HEK293 (cell line): ENCODE results near the gene PEX14.

ENCODE experiments used
- CTCF ChIA-PET: fragments of 350-600 bp; formaldehyde crosslinking; extraction: SDS; loops from one replicate; lab custom pipeline; 2021; ENCODE audit warnings: antibody characterized with exemption; lab: Yijun Ruan, JAX
- POLR2A ChIA-PET: fragments of 300-600 bp; formaldehyde crosslinking; extraction: SDS; loops from one replicate; lab custom pipeline; 2020; ENCODE audit warnings: antibody characterized with exemption, inconsistent platforms; lab: Yijun Ruan, JAX
- H3K27ac ChIP-seq: fragments of 200-500 bp; sonication (Bioruptor generic); 2 replicates; pipeline ENCODE4 v1.5.1; 2014; ENCODE audit warnings: low read depth, low read length, control low read depth, inconsistent platforms; ENCODE audit errors: extremely low read depth
- H3K36me3 ChIP-seq, 2 experiments: fragments of 200-500 bp in 1 of 2; sonication (Bioruptor generic) in 1 of 2; 1 replicate in 1 of 2; 2 replicates in 1 of 2; pipeline ENCODE4 v1.5.1; 2014 to 2017; ENCODE audit warnings: inconsistent platforms in 2 of 2, low read length in 2 of 2; ENCODE audit not compliant: control insufficient read depth in 2 of 2, insufficient read depth in 1 of 2
- H3K4me1 ChIP-seq: fragments of 200-500 bp; sonication (Bioruptor generic); 2 replicates; pipeline ENCODE4 v1.5.1; 2014; ENCODE audit warnings: mild to moderate bottlenecking, low read length, inconsistent platforms; ENCODE audit not compliant: control insufficient read depth, insufficient read depth
- H3K4me3 ChIP-seq: 2 replicates; pipeline ENCODE4 v1.5.1; 2011; ENCODE audit warnings: low read depth, mild to moderate bottlenecking, control low read depth, low read length, moderate library complexity
- H3K9me3 ChIP-seq: fragments of 200-500 bp; sonication (Bioruptor generic); 2 replicates; pipeline ENCODE4 v1.5.1; 2014; ENCODE audit warnings: low read depth, low read length, inconsistent platforms; ENCODE audit not compliant: control insufficient read depth, insufficient read depth
- AEBP2 ChIP-seq: fragments of 450-650 bp; formaldehyde crosslinking; IDR thresholded peaks from 2 replicates; pipeline ENCODE4 v1.5.1; 2016; ENCODE audit warnings: missing biosample characterization, missing genetic modification characterization, borderline replicate concordance
- GLI2 ChIP-seq: fragments of 450-650 bp; formaldehyde crosslinking; IDR thresholded peaks from 2 replicates; pipeline ENCODE4; 2017; ENCODE audit warnings: missing biosample characterization, missing genetic modification characterization, low read depth, borderline replicate concordance
- HIC1 ChIP-seq: fragments of 450-650 bp; formaldehyde crosslinking; IDR thresholded peaks from 2 replicates; pipeline ENCODE4 v1.5.1; 2016; ENCODE audit warnings: missing biosample characterization, missing genetic modification characterization
- HOXD13 ChIP-seq: sonication (generic); formaldehyde crosslinking; IDR thresholded peaks from 2 replicates; pipeline ENCODE4 v1.8.0; 2022; ENCODE audit warnings: missing genetic modification reagents, borderline replicate concordance
- OVOL3 ChIP-seq: fragments of 450-650 bp; formaldehyde crosslinking; IDR thresholded peaks from 2 replicates; pipeline ENCODE4 v1.5.1; 2016; ENCODE audit warnings: missing biosample characterization, missing genetic modification characterization
- SCRT2 ChIP-seq: fragments of 450-650 bp; formaldehyde crosslinking; IDR thresholded peaks from 2 replicates; pipeline ENCODE4 v1.5.1; 2016; ENCODE audit warnings: missing biosample characterization, missing genetic modification characterization
- TCF7L2 ChIP-seq: IDR thresholded peaks from 2 replicates; pipeline ENCODE4 v1.6.1; 2011; ENCODE audit warnings: low read depth, mild to moderate bottlenecking, inconsistent platforms, low read length, moderate library complexity, borderline replicate concordance
- ZBTB11 ChIP-seq: fragments of 450-650 bp; formaldehyde crosslinking; conservative IDR thresholded peaks from 2 replicates; pipeline ENCODE4 v1.5.1; 2016; ENCODE audit warnings: low read depth, missing biosample characterization, missing genetic modification characterization
- ZBTB8A ChIP-seq: fragments of 450-650 bp; formaldehyde crosslinking; IDR thresholded peaks from 2 replicates; pipeline ENCODE4 v1.5.1; 2016; ENCODE audit warnings: missing biosample characterization, missing genetic modification characterization
- ZNF155 ChIP-seq: fragments of 450-650 bp; formaldehyde crosslinking; IDR thresholded peaks from 2 replicates; pipeline ENCODE4 v1.5.1; 2016; ENCODE audit warnings: missing biosample characterization, missing genetic modification characterization
- ZNF16 ChIP-seq: fragments of 450-650 bp; formaldehyde crosslinking; IDR thresholded peaks from 2 replicates; pipeline ENCODE4 v1.5.1; 2016; ENCODE audit warnings: low read depth, missing biosample characterization, missing genetic modification characterization
- ZNF174 ChIP-seq: fragments of 450-650 bp; formaldehyde crosslinking; IDR thresholded peaks from 2 replicates; pipeline ENCODE4 v1.5.0; 2017; ENCODE audit warnings: missing biosample characterization, mild to moderate bottlenecking, missing genetic modification characterization
- ZNF184 ChIP-seq: fragments of 450-650 bp; IDR thresholded peaks from 2 replicates; pipeline ENCODE4 v1.5.1; 2018; ENCODE audit warnings: missing biosample characterization, mild to moderate bottlenecking, missing genetic modification characterization
- ZNF341 ChIP-seq: fragments of 450-650 bp; formaldehyde crosslinking; IDR thresholded peaks from 2 replicates; pipeline ENCODE4; 2016; ENCODE audit warnings: low read depth, missing biosample characterization, missing genetic modification characterization
- ZNF37A ChIP-seq: fragments of 450-650 bp; IDR thresholded peaks from 2 replicates; pipeline ENCODE4 v1.5.1; 2018; ENCODE audit warnings: missing biosample characterization, missing genetic modification characterization
- ZNF449 ChIP-seq: fragments of 450-650 bp; formaldehyde crosslinking; IDR thresholded peaks from 2 replicates; pipeline ENCODE4 v1.5.1; 2017; ENCODE audit warnings: missing biosample characterization, mild to moderate bottlenecking, missing genetic modification characterization, moderate library complexity
- ZNF501 ChIP-seq: fragments of 450-650 bp; formaldehyde crosslinking; IDR thresholded peaks from 2 replicates; pipeline ENCODE4 v1.5.1; 2016; ENCODE audit warnings: missing biosample characterization, missing genetic modification characterization
- ZNF610 ChIP-seq: fragments of 450-650 bp; formaldehyde crosslinking; IDR thresholded peaks from 2 replicates; pipeline ENCODE4 v1.5.1; 2016; ENCODE audit warnings: missing biosample characterization, missing genetic modification characterization, borderline replicate concordance
- ZNF645 ChIP-seq: fragments of 450-650 bp; formaldehyde crosslinking; IDR thresholded peaks from 2 replicates; pipeline ENCODE4; 2016; ENCODE audit warnings: missing biosample characterization, missing genetic modification characterization

PEX14 gene

DNA sequence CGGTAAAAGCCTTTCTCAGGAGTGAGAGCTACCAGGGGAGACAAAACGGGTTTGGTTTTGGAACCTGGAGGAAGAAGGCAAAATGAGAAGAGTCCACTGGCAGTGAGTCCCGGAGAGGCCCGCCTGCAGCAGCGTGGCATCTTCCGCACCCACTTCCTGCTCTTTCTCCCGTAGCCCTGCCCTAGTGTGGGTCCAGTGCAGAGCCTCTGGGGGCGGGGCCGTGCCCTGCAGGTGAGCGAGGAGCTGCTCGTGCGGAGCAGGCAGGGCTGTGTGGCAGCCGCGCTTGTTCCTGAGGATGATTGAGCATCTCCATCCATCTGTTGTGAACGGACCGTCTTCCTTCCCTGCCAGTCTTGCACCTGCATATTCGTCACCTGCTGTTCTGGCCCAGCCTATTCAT is 66.5 kb downstream of the PEX14 start:
- Histone ChIP-seq H3K4me1 (peaks cover 12% of the 10 kb centered on the region), H3K27ac (no peak overlapping the region), H3K9me3 (no peaks in the 10 kb centered on the region), H3K4me3 (no peak overlapping the region)
- CTCF ChIA-PET: interaction anchor here (0.7 to 1.4 kb wide), 2 partner anchors 11 to 639 kb away, joined by 3 to 5 read pairs; no protein-coding TSS in a partner anchor
- POLR2A ChIA-PET: no interaction called here
- TF ChIP-seq ZNF449 (tag by site-specific recombination) (no peak), OVOL3 (no peak), SCRT2 (tag by site-specific recombination) (no peak), ZBTB8A (tag by site-specific recombination) (no peak), ZNF501 (no peak), TCF7L2 (no peak), ZNF341 (tag by site-specific recombination) (no peak), ZNF184 (tag by site-specific recombination) (no peak), ZNF645 (tag by site-specific recombination) (no peak), ZBTB11 (tag by site-specific recombination) (no peak), ZNF610 (no peak), GLI2 (tag by site-specific recombination) (no peak), ZNF16 (tag by site-specific recombination) (no peak), ZNF37A (tag by site-specific recombination) (no peak), HIC1 (tag by site-specific recombination) (no peak), ZNF155 (tag by site-specific recombination) (no peak), HOXD13 (no peak), AEBP2 (tag by site-specific recombination) (no peak), ZNF174 (no peak)
- TF ChIP-seq, all 188 proteins: peak for 0
- peaks cover 0 to 16% of the 10 kb centered on the region in 2 experiments; a peak in 2 of 3 replicates for H3K36me3 ChIP-seq
